ENCODE data around the gene MTMR10.

GRCh38 chr15:30889196-30889595 is 102.2 kb downstream of the MTMR10 start:
- TF ChIP-seq CTCF (conservative IDR thresholded peaks at IDR 0.05 in 1 of 2, IDR thresholded peaks at IDR 0.05 in 1 of 2; ENCODE audit: low read depth in 1 of 2, low read length in 2 of 2) (no peak), EZH2 (IDR thresholded peaks at IDR 0.05; ENCODE audit: low read length, missing control alignments) (no peak)
